Measurements from ENCODE around the gene SPC25.

SPC25 gene

GRCh38 chr2:168904358-168904757 lies 14.1 kb upstream of the SPC25 start:
- TF ChIP-seq USF1 (IDR thresholded peaks at IDR 0.05) (no peak), ZBTB7A (IDR thresholded peaks at IDR 0.05; ENCODE audit: low read depth) (no peak), REST (IDR thresholded peaks at IDR 0.05; ENCODE audit: low read depth) (no peak), TCF12 (IDR thresholded peaks at IDR 0.05; ENCODE audit: low read depth) (no peak), CREB1 (IDR thresholded peaks at IDR 0.05; ENCODE audit: low read depth) (no peak), EGR1 (IDR thresholded peaks at IDR 0.05) (no peak), TEAD4 (IDR thresholded peaks at IDR 0.05) (no peak), MAX (IDR thresholded peaks at IDR 0.05) (no peak), NFIC (IDR thresholded peaks at IDR 0.05) (no peak), EP300 (IDR thresholded peaks at IDR 0.05; ENCODE audit: borderline replicate concordance) (no peak)

GRCh38 chr2:168903888-168904287 lies 13.7 kb upstream of the SPC25 start:
- no peak for TF ChIP-seq TEAD4 (IDR thresholded peaks at IDR 0.05)
- TF ChIP-seq CREB1 (IDR thresholded peaks at IDR 0.05; ENCODE audit: low read depth) = no peak
- no peak for TF ChIP-seq EP300 (IDR thresholded peaks at IDR 0.05; ENCODE audit: borderline replicate concordance)
- no peak for TF ChIP-seq FOXM1 (IDR thresholded peaks at IDR 0.05; ENCODE audit: borderline replicate concordance, low read depth)
- no peak for TF ChIP-seq CEBPB (IDR thresholded peaks at IDR 0.05)
- no peak for TF ChIP-seq RAD21 (IDR thresholded peaks at IDR 0.05; ENCODE audit: low read depth)
- TF ChIP-seq YY1 (IDR thresholded peaks at IDR 0.05; ENCODE audit: low read depth) = no peak
- no peak for TF ChIP-seq MAX (IDR thresholded peaks at IDR 0.05)
- TF ChIP-seq TCF12 (IDR thresholded peaks at IDR 0.05; ENCODE audit: low read depth) = no peak
- no peak for TF ChIP-seq EGR1 (IDR thresholded peaks at IDR 0.05)

- no peak for TF ChIP-seq TEAD4 (IDR thresholded peaks at IDR 0.05)
- TF ChIP-seq ZBTB7A (IDR thresholded peaks at IDR 0.05; ENCODE audit: low read depth) = no peak
- no peak for TF ChIP-seq USF1 (IDR thresholded peaks at IDR 0.05)
- TF ChIP-seq TAF1 (IDR thresholded peaks at IDR 0.05; ENCODE audit: low read depth) = no peak
- TF ChIP-seq NFIC (IDR thresholded peaks at IDR 0.05) = no peak
Observed at GRCh38 chr2:168901003-168901402, 10.8 kb upstream of the SPC25 start, which contains the start of gene G6PC2. G6PC2 (plus strand) TSS chr2:168901291; CDS start chr2:168901332, 41 bp downstream.

- TF ChIP-seq MAX (IDR thresholded peaks at IDR 0.05) = no peak
- TF ChIP-seq REST (IDR thresholded peaks at IDR 0.05; ENCODE audit: low read depth) = no peak
- no peak for TF ChIP-seq TCF12 (IDR thresholded peaks at IDR 0.05; ENCODE audit: low read depth)
- TF ChIP-seq NFIC (IDR thresholded peaks at IDR 0.05) = no peak
- TF ChIP-seq TAF1 (IDR thresholded peaks at IDR 0.05; ENCODE audit: low read depth) = no peak
- no peak for TF ChIP-seq RAD21 (IDR thresholded peaks at IDR 0.05; ENCODE audit: low read depth)
- no peak for TF ChIP-seq EP300 (IDR thresholded peaks at IDR 0.05; ENCODE audit: borderline replicate concordance)
- no peak for TF ChIP-seq CEBPB (IDR thresholded peaks at IDR 0.05)
Observed at GRCh38 chr2:168897449-168897848, 7.2 kb upstream of the SPC25 start.

- no peak for TF ChIP-seq CEBPB (IDR thresholded peaks at IDR 0.05)
- TF ChIP-seq TEAD4 (IDR thresholded peaks at IDR 0.05) = no peak
- no peak for TF ChIP-seq FOXM1 (IDR thresholded peaks at IDR 0.05; ENCODE audit: borderline replicate concordance, low read depth)
- TF ChIP-seq EGR1 (IDR thresholded peaks at IDR 0.05) = no peak
Observed at GRCh38 chr2:168896783-168897182, 6.6 kb upstream of the SPC25 start.

GRCh38 chr2:168895771-168896170 lies 5.5 kb upstream of the SPC25 start:
- TF ChIP-seq CREB1 (IDR thresholded peaks at IDR 0.05; ENCODE audit: low read depth) (no peak), RAD21 (IDR thresholded peaks at IDR 0.05; ENCODE audit: low read depth) (no peak), FOXM1 (IDR thresholded peaks at IDR 0.05; ENCODE audit: borderline replicate concordance, low read depth) (no peak), TEAD4 (IDR thresholded peaks at IDR 0.05) (no peak), YY1 (IDR thresholded peaks at IDR 0.05; ENCODE audit: low read depth) (no peak), EGR1 (IDR thresholded peaks at IDR 0.05) (no peak)

- no peak for TF ChIP-seq YY1 (IDR thresholded peaks at IDR 0.05; ENCODE audit: low read depth)
Observed at GRCh38 chr2:168894720-168895119, 4.5 kb upstream of the SPC25 start.

All from Ishikawa (cell line).